Gastrocnemius medialis (tissue), 4 donors: ENCODE results near the gene ERICH2. TPM values are rescaled to one million over a fixed set of nuclear protein-coding genes. Genes with fewer than 3 reads are reported as not detected.

Experiments
- ATAC-seq, 2 donors: fragments of 150-250 bp; one replicate each; pipeline ENCODE4 v1.9.1; 2016
- DNase-seq, 2 donors: peaks; one replicate each; pipeline ENCODE4 v3.0.0-alpha.2; 2019
- H3K27ac ChIP-seq, 4 donors: fragments of 200-600 bp; sonication (generic); 1 replicate in 1 of 4; 2 replicates in 3 of 4; pipeline ENCODE4 v1.5.1; 2016 to 2018; ENCODE audit warnings: mild to moderate bottlenecking in 2 of 4, moderate library complexity in 1 of 4
- H3K27me3 ChIP-seq, 3 donors: fragments of 200-600 bp; sonication (generic) in 2 of 3; 1 replicate in 1 of 3; 2 replicates in 2 of 3; pipeline versions ENCODE4 v1.5.1 to v1.6.0; 2016 to 2019; ENCODE audit warnings: mild to moderate bottlenecking in 1 of 3, moderate library complexity in 1 of 3
- H3K36me3 ChIP-seq, 2 donors: fragments of 200-600 bp; sonication (generic) in 1 of 2; one replicate each; pipeline ENCODE4 v1.5.1; 2017 to 2018
- H3K4me1 ChIP-seq, 2 donors: fragments of 200-600 bp; sonication (generic) in 1 of 2; one replicate each; pipeline ENCODE4 v1.5.1; 2016 to 2017; ENCODE audit warnings: mild to moderate bottlenecking in 2 of 2
- H3K4me3 ChIP-seq, 4 donors: fragments of 200-600 bp; sonication (generic) in 3 of 4; 1 replicate in 1 of 4; 2 replicates in 3 of 4; pipeline ENCODE4 v1.5.1; 2016 to 2019; ENCODE audit warnings: mild to moderate bottlenecking in 2 of 4
- H3K9me3 ChIP-seq, 3 donors: fragments of 200-600 bp; sonication (generic) in 2 of 3; 1 replicate in 1 of 3; 2 replicates in 2 of 3; pipeline ENCODE4 v1.5.1; 2016 to 2019
- POLR2A ChIP-seq, 2 donors: fragments of 450-650 bp; IDR thresholded peaks; one replicate each; pipeline ENCODE4 v1.6.1; 2017; ENCODE audit warnings: antibody characterized with exemption in 2 of 2, mild to moderate bottlenecking in 2 of 2, moderate library complexity in 2 of 2
- in situ Hi-C, 4 donors: fragments of 200-750 bp; cut with MboI; loops; one replicate each; pipeline versions ENCODE4 v1.15.0 to v1.8.0; 2017; ENCODE audit warnings: low sequenced_read_pairs in 4 of 4
- intact Hi-C: fragments of 100-400 bp; cut with DNase I; formaldehyde crosslinking; loops from one replicate; pipeline ENCODE4 v1.15.1; 2023; ENCODE audit warnings: low total_unique reads
- total RNA-seq, 4 donors: library from RNA; depleted of rRNA; stranded (reverse); fragments of >200 nt; gene quantifications; one replicate each; pipeline versions ENCODE4 v1.1.0 to v1.2.3, GENCODE V29; 2016
- TF ChIP-seq, protein P1 (sequence below), 5 experiments: fragments of 450-650 bp in 3 of 5; fragments of 200-600 bp in 2 of 5; sonication (generic) in 2 of 5; IDR thresholded peaks in 4 of 5; conservative IDR thresholded peaks in 1 of 5; 1 replicate in 4 of 5; 2 replicates in 1 of 5; pipeline ENCODE4 v1.5.1; 2016 to 2019; ENCODE audit warnings: antibody characterized with exemption in 5 of 5, mild to moderate bottlenecking in 3 of 5, moderate library complexity in 3 of 5

Gene ERICH2
- total RNA-seq, 4 donors from 2014 or later: not detected

GRCh38 chr2:170822290-170823087, 52.3 kb downstream of the ERICH2 start:
- in situ Hi-C loops (loop anchor here in 2 of 4 donors (25.0 kb wide), 3 partner anchors 335 to 585 kb away; no protein-coding TSS in a partner anchor), intact Hi-C loops (no loop called here)
- no peak for ATAC-seq
- H3K4me3 ChIP-seq: peak overlapping the region; percentile 43 to 52 (median 45)
- no peak overlapping the region for H3K27ac ChIP-seq
- no peak for DNase-seq
- no peaks in the 10 kb centered on the region for H3K9me3 ChIP-seq
- no peaks in the 10 kb centered on the region for H3K36me3 ChIP-seq
- H3K4me1 ChIP-seq: peaks cover 45 to 58% of the 10 kb centered on the region in 2 donors
- peaks cover 66 to 88% (median 69%) of the 10 kb centered on the region in 3 donors for H3K27me3 ChIP-seq
- no peak for TF ChIP-seq POLR2A (IDR thresholded peaks at IDR 0.05)
- TF ChIP-seq, protein P1, sequence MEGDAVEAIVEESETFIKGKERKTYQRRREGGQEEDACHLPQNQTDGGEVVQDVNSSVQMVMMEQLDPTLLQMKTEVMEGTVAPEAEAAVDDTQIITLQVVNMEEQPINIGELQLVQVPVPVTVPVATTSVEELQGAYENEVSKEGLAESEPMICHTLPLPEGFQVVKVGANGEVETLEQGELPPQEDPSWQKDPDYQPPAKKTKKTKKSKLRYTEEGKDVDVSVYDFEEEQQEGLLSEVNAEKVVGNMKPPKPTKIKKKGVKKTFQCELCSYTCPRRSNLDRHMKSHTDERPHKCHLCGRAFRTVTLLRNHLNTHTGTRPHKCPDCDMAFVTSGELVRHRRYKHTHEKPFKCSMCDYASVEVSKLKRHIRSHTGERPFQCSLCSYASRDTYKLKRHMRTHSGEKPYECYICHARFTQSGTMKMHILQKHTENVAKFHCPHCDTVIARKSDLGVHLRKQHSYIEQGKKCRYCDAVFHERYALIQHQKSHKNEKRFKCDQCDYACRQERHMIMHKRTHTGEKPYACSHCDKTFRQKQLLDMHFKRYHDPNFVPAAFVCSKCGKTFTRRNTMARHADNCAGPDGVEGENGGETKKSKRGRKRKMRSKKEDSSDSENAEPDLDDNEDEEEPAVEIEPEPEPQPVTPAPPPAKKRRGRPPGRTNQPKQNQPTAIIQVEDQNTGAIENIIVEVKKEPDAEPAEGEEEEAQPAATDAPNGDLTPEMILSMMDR (IDR thresholded peaks at IDR 0.05 in 4 of 5, conservative IDR thresholded peaks at IDR 0.05 in 1 of 5): no peak

- ATAC-seq (peak in 1 of 2 donors; percentile 31), DNase-seq (no peak)
- Histone ChIP-seq H3K9me3 (no peaks in the 10 kb centered on the region), H3K27ac (no peak overlapping the region), H3K36me3 (no peaks in the 10 kb centered on the region), H3K27me3 (peaks cover 58 to 81% (median 62%) of the 10 kb centered on the region in 3 donors), H3K4me1 (peaks cover 39 to 49% of the 10 kb centered on the region in 2 donors), H3K4me3 (peak overlapping the region; percentile 43 to 52 (median 45))
- no peak for TF ChIP-seq POLR2A (IDR thresholded peaks at IDR 0.05)
- in situ Hi-C loops (loop anchor here in 2 of 4 donors (25.0 kb wide), 3 partner anchors 336 to 586 kb away; no protein-coding TSS in a partner anchor), intact Hi-C loops (no loop called here)
Observed at GRCh38 chr2:170823088-170823897, 53.1 kb downstream of the ERICH2 start.

- no peak overlapping the region for H3K27ac ChIP-seq
- DNase-seq: no peak
- H3K9me3 ChIP-seq: no peaks in the 10 kb centered on the region
- peak overlapping the region; percentile 43 to 52 (median 45) for H3K4me3 ChIP-seq
- TF ChIP-seq, protein P1 (IDR thresholded peaks at IDR 0.05 in 4 of 5, conservative IDR thresholded peaks at IDR 0.05 in 1 of 5): no peak
- no peak for TF ChIP-seq POLR2A (IDR thresholded peaks at IDR 0.05)
- intact Hi-C loops: no loop called here
- H3K36me3 ChIP-seq: no peaks in the 10 kb centered on the region
- H3K27me3 ChIP-seq: peaks cover 53 to 80% (median 61%) of the 10 kb centered on the region in 3 donors
- in situ Hi-C loops: loop anchor here in 2 of 4 donors (25.0 kb wide), 3 partner anchors 337 to 587 kb away; no protein-coding TSS in a partner anchor
- H3K4me1 ChIP-seq: peaks cover 33 to 44% of the 10 kb centered on the region in 2 donors
- ATAC-seq: peak in 1 of 2 donors; percentile 13
Observed at GRCh38 chr2:170823898-170824215, 53.7 kb downstream of the ERICH2 start.

DNA sequence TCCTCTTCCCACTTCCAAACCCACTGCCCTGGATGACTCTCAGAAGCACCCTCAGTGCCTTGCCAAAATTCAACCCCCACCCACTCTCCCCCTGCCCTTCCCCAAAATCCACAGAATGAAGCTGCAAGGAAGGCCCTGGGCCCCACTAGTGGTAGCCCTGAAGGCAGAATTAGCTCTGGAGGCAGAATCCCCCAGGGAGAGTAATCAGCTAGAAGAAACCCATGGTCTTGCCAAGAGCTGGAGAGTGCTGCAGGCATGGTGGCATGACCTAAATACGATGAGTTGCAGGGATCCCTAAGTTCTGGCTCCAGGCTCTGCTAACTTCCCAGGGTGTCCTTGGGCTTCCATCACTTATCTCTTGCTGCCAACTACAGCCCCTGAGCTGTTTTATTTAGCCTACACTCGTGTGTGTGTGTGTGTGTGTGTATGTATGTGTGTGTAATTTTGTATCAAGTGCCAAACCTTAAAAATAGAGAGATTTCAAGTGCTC, 54.4 kb downstream of the ERICH2 start:
- no peak for ATAC-seq
- intact Hi-C loops: no loop called here

More for the DNA sequence above, 54.4 kb downstream of the ERICH2 start:
- Histone ChIP-seq H3K4me1 (peaks cover 32 to 42% of the 10 kb centered on the region in 2 donors), H3K36me3 (no peaks in the 10 kb centered on the region), H3K4me3 (no peak overlapping the region), H3K27me3 (peaks cover 45 to 76% (median 59%) of the 10 kb centered on the region in 3 donors), H3K27ac (no peak overlapping the region), H3K9me3 (no peaks in the 10 kb centered on the region)
- in situ Hi-C loops: loop anchor here in 2 of 4 donors (25.0 kb wide), 3 partner anchors 337 to 587 kb away; no protein-coding TSS in a partner anchor
- DNase-seq: no peak
- no peak for TF ChIP-seq POLR2A (IDR thresholded peaks at IDR 0.05)
- TF ChIP-seq, protein P1 (IDR thresholded peaks at IDR 0.05 in 4 of 5, conservative IDR thresholded peaks at IDR 0.05 in 1 of 5): no peak
